ENCODE data around the gene RNF4. TPM values are rescaled to one million over a fixed set of nuclear protein-coding genes. Genes with fewer than 3 reads are reported as not detected.
"Not testable (repeated sequence)": the region's sequence is repeated elsewhere in the genome, so short reads cannot be mapped to it uniquely, and the experiment has no call there.

Gene RNF4
- total and polyA plus RNA-seq, 4 donors, result 14.8 to 54.7 (median 41.1) TPM

DNA sequence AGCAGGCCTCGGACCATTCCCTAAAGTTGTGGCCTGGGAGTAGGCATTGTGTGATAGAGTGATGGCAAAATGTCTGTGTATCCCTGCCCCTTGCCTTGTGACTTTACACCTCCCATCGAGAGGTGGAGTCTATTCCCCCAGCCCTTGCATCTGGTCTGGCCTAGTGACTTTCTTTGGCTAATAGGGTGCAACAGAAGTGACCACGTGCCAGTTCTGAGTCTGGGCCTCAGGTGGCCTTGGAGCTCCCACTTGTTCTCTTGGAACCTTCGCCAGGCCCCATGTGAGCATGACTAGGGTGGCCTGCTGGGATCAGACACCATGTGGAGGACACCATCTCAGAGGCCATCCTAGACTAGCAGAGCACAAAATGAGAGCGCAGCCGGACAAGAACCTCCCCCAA lies 3.9 kb upstream of the RNF4 start:
- Histone ChIP-seq H3K27me3 (ENCODE audit: control insufficient read depth in 3 of 3, insufficient read depth in 3 of 3, low read length in 2 of 3) (peaks cover 0 to 2% (median 0%) of the 10 kb centered on the region in 3 donors), H3K4me1 (ENCODE audit: control insufficient read depth in 5 of 5, insufficient read depth in 5 of 5, low read length in 5 of 5) (peaks cover 0 to 13% (median 2%) of the 10 kb centered on the region in 5 donors), H3K9ac (ENCODE audit: insufficient read depth in 1 of 2, low read length in 2 of 2) (no peak overlapping the region), H3K36me3 (ENCODE audit: control insufficient read depth in 4 of 4, insufficient read depth in 4 of 4, low read length in 4 of 4) (peaks cover 0 to 6% (median 2%) of the 10 kb centered on the region in 4 donors), H3K27ac (ENCODE audit: low read depth in 1 of 2, low read length in 1 of 2) (no peak overlapping the region), H3K9me3 (ENCODE audit: control insufficient read depth in 4 of 4, insufficient read depth in 3 of 4, low read length in 3 of 4) (no peaks in the 10 kb centered on the region), H3K4me3 (no peak overlapping the region)
- DNase-seq (no peak), ATAC-seq (ENCODE audit: insufficient read depth, low FRiP score) (no peak)
- TF ChIP-seq, protein P1, sequence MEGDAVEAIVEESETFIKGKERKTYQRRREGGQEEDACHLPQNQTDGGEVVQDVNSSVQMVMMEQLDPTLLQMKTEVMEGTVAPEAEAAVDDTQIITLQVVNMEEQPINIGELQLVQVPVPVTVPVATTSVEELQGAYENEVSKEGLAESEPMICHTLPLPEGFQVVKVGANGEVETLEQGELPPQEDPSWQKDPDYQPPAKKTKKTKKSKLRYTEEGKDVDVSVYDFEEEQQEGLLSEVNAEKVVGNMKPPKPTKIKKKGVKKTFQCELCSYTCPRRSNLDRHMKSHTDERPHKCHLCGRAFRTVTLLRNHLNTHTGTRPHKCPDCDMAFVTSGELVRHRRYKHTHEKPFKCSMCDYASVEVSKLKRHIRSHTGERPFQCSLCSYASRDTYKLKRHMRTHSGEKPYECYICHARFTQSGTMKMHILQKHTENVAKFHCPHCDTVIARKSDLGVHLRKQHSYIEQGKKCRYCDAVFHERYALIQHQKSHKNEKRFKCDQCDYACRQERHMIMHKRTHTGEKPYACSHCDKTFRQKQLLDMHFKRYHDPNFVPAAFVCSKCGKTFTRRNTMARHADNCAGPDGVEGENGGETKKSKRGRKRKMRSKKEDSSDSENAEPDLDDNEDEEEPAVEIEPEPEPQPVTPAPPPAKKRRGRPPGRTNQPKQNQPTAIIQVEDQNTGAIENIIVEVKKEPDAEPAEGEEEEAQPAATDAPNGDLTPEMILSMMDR (IDR thresholded peaks at IDR 0.05; ENCODE audit: control extremely low read depth, extremely low read depth), result no peak
- 92 to 95% methylated on average over 6 of the region's 6 CpGs for WGBS, 2 donors

DNA sequence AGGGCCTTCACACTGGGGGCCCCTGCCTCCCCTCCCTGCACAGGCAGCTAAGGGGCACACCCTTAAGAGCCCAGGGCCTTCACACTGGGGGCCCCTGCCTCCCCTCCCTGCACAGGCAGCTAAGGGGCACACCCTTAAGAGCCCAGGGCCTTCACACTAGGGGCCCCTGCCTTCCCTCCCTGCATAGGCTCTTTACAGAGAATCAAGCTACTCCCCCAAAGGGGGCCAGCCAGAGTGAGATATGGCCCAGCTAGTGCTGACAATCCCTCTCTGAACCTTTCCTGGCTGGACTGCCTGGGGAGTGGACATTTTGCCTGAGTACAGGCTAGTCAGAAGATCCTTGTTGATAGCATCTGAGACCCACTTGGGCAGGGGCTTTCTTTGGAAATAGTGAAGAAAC lies 3.4 kb upstream of the RNF4 start:
- ATAC-seq (ENCODE audit: insufficient read depth, low FRiP score); H3K27me3 ChIP-seq (ENCODE audit: control insufficient read depth in 3 of 3, insufficient read depth in 3 of 3, low read length in 2 of 3); H3K36me3 ChIP-seq (ENCODE audit: control insufficient read depth in 4 of 4, insufficient read depth in 4 of 4, low read length in 4 of 4); H3K4me3 ChIP-seq; H3K27ac ChIP-seq (ENCODE audit: low read depth in 1 of 2, low read length in 1 of 2); DNase-seq; H3K9me3 ChIP-seq (ENCODE audit: control insufficient read depth in 4 of 4, insufficient read depth in 3 of 4, low read length in 3 of 4); H3K9ac ChIP-seq (ENCODE audit: insufficient read depth in 1 of 2, low read length in 2 of 2): not testable (repeated sequence)
- H3K4me1 ChIP-seq (ENCODE audit: control insufficient read depth in 5 of 5, insufficient read depth in 5 of 5, low read length in 5 of 5), result peaks cover 0 to 18% (median 2%) of the 10 kb centered on the region in 5 donors

DNA sequence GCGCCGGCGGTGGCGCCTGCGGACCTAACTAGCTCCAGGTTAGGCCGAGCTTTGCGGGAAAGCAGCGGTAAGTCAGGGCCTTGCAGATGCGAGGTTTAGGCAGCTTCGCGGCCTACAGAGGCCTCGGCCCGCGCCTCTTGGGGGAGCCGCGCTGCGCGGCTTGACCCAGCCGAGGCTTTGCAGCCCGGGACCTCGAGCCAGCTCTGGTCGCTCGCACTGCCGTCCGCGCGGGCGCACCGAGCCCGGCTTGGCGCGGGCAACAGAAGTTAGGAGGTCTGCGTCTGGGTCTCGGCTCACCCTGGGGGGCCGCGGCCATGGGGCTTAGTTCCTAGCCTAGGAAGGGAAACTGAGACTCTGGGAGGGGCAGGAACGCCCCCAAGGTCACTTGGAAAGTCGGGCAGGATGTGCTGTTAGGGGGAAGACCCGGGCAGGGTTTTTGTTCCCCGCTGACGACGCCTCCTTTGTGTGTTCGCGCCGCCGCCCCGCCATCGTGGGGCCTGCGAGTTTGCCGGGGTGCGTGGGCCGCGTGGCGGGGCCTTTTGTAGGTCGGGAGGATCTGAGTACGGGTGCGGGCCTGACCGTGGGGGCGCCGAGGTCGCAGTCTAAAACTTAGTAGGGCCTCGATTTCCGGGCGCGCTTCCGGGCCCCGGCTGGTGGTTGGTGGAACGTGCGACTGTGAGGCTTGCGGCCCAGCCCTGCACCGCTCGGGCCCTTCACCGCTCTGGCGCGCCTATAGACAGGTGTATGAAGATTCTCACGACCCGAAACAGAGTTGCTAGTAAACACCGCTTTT lies 482 bp downstream of the RNF4 start:
- peaks cover 0 to 15% (median 3%) of the 10 kb centered on the region in 5 donors for H3K4me1 ChIP-seq (ENCODE audit: control insufficient read depth in 5 of 5, insufficient read depth in 5 of 5, low read length in 5 of 5)
- H3K36me3 ChIP-seq (ENCODE audit: control insufficient read depth in 4 of 4, insufficient read depth in 4 of 4, low read length in 4 of 4), result peaks cover 0 to 26% (median 12%) of the 10 kb centered on the region in 4 donors
- peak; percentile 36 for ATAC-seq (ENCODE audit: insufficient read depth, low FRiP score)
- DNase-seq, result peak; percentile 19 to 33 (median 25)
- TF ChIP-seq, protein P1 (IDR thresholded peaks at IDR 0.05; ENCODE audit: control extremely low read depth, extremely low read depth), result no peak
- no peaks in the 10 kb centered on the region for H3K27me3 ChIP-seq (ENCODE audit: control insufficient read depth in 3 of 3, insufficient read depth in 3 of 3, low read length in 2 of 3)
- peak overlapping the region; percentile 75 to 92 for H3K27ac ChIP-seq (ENCODE audit: low read depth in 1 of 2, low read length in 1 of 2)
- H3K4me3 ChIP-seq, result peak overlapping the region; percentile 98
- H3K9me3 ChIP-seq (ENCODE audit: control insufficient read depth in 4 of 4, insufficient read depth in 3 of 4, low read length in 3 of 4), result no peaks in the 10 kb centered on the region
- WGBS, 2 donors, result 0 to 1% methylated on average over 78 of the region's 78 CpGs
- peak overlapping the region; percentile 68 to 87 for H3K9ac ChIP-seq (ENCODE audit: insufficient read depth in 1 of 2, low read length in 2 of 2)

DNA sequence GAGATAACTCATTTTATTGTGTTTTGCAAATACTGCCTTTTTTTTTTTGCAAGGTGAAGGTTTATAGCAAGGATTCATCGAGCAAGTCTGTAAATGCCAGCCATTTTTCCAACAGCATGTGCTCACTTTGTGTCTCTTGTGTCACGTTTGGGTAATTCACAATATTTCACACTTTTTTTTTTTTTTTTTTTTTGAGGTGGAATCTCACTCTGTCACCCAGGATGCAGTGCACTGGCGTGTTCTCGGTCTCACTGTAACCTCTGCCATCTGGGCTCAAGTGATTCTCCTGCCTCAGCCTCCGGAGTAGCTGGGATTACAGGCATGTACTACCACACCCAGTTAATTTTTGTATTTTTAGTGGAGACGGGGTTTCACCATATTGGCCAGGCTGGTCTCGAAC lies 1.9 kb downstream of the RNF4 start:
- H3K27ac ChIP-seq (ENCODE audit: low read depth in 1 of 2, low read length in 1 of 2), result no peak overlapping the region
- peaks cover 0 to 26% (median 13%) of the 10 kb centered on the region in 4 donors for H3K36me3 ChIP-seq (ENCODE audit: control insufficient read depth in 4 of 4, insufficient read depth in 4 of 4, low read length in 4 of 4)
- peaks cover 0 to 15% (median 3%) of the 10 kb centered on the region in 5 donors for H3K4me1 ChIP-seq (ENCODE audit: control insufficient read depth in 5 of 5, insufficient read depth in 5 of 5, low read length in 5 of 5)
- 84 to 88% methylated on average over 7 of the region's 7 CpGs for WGBS, 2 donors
- H3K4me3 ChIP-seq, result no peak overlapping the region
- TF ChIP-seq, protein P1 (IDR thresholded peaks at IDR 0.05; ENCODE audit: control extremely low read depth, extremely low read depth), result no peak
- H3K9ac ChIP-seq (ENCODE audit: insufficient read depth in 1 of 2, low read length in 2 of 2), result no peak overlapping the region
- DNase-seq (no peak), ATAC-seq (ENCODE audit: insufficient read depth, low FRiP score) (no peak)
- no peaks in the 10 kb centered on the region for H3K9me3 ChIP-seq (ENCODE audit: control insufficient read depth in 4 of 4, insufficient read depth in 3 of 4, low read length in 3 of 4)
- H3K27me3 ChIP-seq (ENCODE audit: control insufficient read depth in 3 of 3, insufficient read depth in 3 of 3, low read length in 2 of 3), result no peaks in the 10 kb centered on the region
